ENCODE results near the gene TMEM179. TPM values are rescaled to one million over a fixed set of nuclear protein-coding genes. Genes with fewer than 3 reads are reported as not detected.
A peak's percentile ranks its signal among the peaks of the same experiment; 100 is the strongest.

TMEM179 gene
- total RNA-seq, 1 donor from 2014 or later: 0.75 TPM

- Mint-ChIP-seq H3K4me1 (ENCODE audit: low read depth) (peaks cover 10% of the 10 kb centered on the region), H3K4me3 (ENCODE audit: unreplicated experiment) (no peak overlapping the region), H3K9me3 (ENCODE audit: low read depth) (peaks cover 3% of the 10 kb centered on the region), H3K27ac (ENCODE audit: unreplicated experiment) (no peak overlapping the region), H3K36me3 (ENCODE audit: low read depth) (peaks cover 3% of the 10 kb centered on the region), H3K27me3 (ENCODE audit: low read depth) (peaks cover 1% of the 10 kb centered on the region)
- peak; percentile 78 for DNase-seq (ENCODE audit: low spot score)
- TF ChIP-seq CTCF (IDR thresholded peaks at IDR 0.05): no peak
Measured at GRCh38 chr14:104650981-104651875, 46.7 kb upstream of the TMEM179 start.

- peak; percentile 75 for DNase-seq (ENCODE audit: low spot score)
- H3K4me3 Mint-ChIP-seq (ENCODE audit: unreplicated experiment): peak overlapping the region; percentile 69
Measured at GRCh38 chr14:104650057-104650980, 45.7 kb upstream of the TMEM179 start.

GRCh38 chr14:104647467-104648043 is 43.0 kb upstream of the TMEM179 start:
- no peak overlapping the region for H3K27ac Mint-ChIP-seq (ENCODE audit: unreplicated experiment)

More at GRCh38 chr14:104650057-104650980, 45.7 kb upstream of the TMEM179 start:
- Mint-ChIP-seq H3K9me3 (ENCODE audit: low read depth) (peaks cover 10% of the 10 kb centered on the region), H3K27me3 (ENCODE audit: low read depth) (peaks cover 4% of the 10 kb centered on the region), H3K27ac (ENCODE audit: unreplicated experiment) (no peak overlapping the region), H3K4me1 (ENCODE audit: low read depth) (peaks cover under 1% of the 10 kb centered on the region), H3K36me3 (ENCODE audit: low read depth) (peaks cover 4% of the 10 kb centered on the region)
- TF ChIP-seq CTCF (IDR thresholded peaks at IDR 0.05): peak; percentile 100

GRCh38 chr14:104644656-104645378 is 40.2 kb upstream of the TMEM179 start:
- Mint-ChIP-seq H3K27me3 (ENCODE audit: low read depth) (peaks cover 14% of the 10 kb centered on the region), H3K36me3 (ENCODE audit: low read depth) (peaks cover 6% of the 10 kb centered on the region), H3K27ac (ENCODE audit: unreplicated experiment) (no peak overlapping the region), H3K4me1 (ENCODE audit: low read depth) (no peaks in the 10 kb centered on the region), H3K4me3 (ENCODE audit: unreplicated experiment) (no peak overlapping the region), H3K9me3 (ENCODE audit: low read depth) (peaks cover 14% of the 10 kb centered on the region)
- no peak for TF ChIP-seq CTCF (IDR thresholded peaks at IDR 0.05)
- peak; percentile 9 for DNase-seq (ENCODE audit: low spot score)

More at GRCh38 chr14:104647467-104648043, 43.0 kb upstream of the TMEM179 start:
- DNase-seq (ENCODE audit: low spot score): peak; percentile 5
- peaks cover 12% of the 10 kb centered on the region for H3K27me3 Mint-ChIP-seq (ENCODE audit: low read depth)
- peaks cover 6% of the 10 kb centered on the region for H3K36me3 Mint-ChIP-seq (ENCODE audit: low read depth)
- peaks cover 14% of the 10 kb centered on the region for H3K9me3 Mint-ChIP-seq (ENCODE audit: low read depth)
- no peak for TF ChIP-seq CTCF (IDR thresholded peaks at IDR 0.05)
- H3K4me1 Mint-ChIP-seq (ENCODE audit: low read depth): no peaks in the 10 kb centered on the region
- H3K4me3 Mint-ChIP-seq (ENCODE audit: unreplicated experiment): no peak overlapping the region
